Astrocyte (in vitro differentiated cells and primary cell): ENCODE data around the gene HCN1. TPM values are rescaled to one million over a fixed set of nuclear protein-coding genes. Genes with fewer than 3 reads are reported as not detected.

Experiments
- DNase-seq: peaks from one replicate; pipeline ENCODE4 v3.0.0-alpha.2; 2010; ENCODE audit warnings: low read depth
- FAIRE-seq: peaks from 2 replicates; lab custom pipeline; 2011; peaks lifted over from hg19 to GRCh38; lab: Jason Lieb, UNC
- H2AFZ ChIP-seq: 2 replicates; pipeline ENCODE4 v1.6.0; 2012; ENCODE audit warnings: low read depth, low read length, inconsistent platforms
- H3K27ac ChIP-seq: 2 replicates; pipeline ENCODE4 v1.5.1; 2011; ENCODE audit warnings: low read depth, low read length, inconsistent platforms
- H3K27me3 ChIP-seq: 2 replicates; pipeline ENCODE4 v1.6.0; 2011; ENCODE audit warnings: low read length, inconsistent platforms; ENCODE audit not compliant: insufficient read depth
- H3K36me3 ChIP-seq: 2 replicates; pipeline ENCODE4 v1.5.1; 2011; ENCODE audit warnings: low read length, inconsistent platforms; ENCODE audit not compliant: insufficient read depth
- H3K4me1 ChIP-seq: 2 replicates; pipeline ENCODE4 v1.5.1; 2011; ENCODE audit warnings: low read length, inconsistent platforms; ENCODE audit not compliant: insufficient read depth
- H3K4me2 ChIP-seq: 2 replicates; pipeline ENCODE4 v1.6.0; 2012; ENCODE audit warnings: low read length, inconsistent platforms
- H3K4me3 ChIP-seq: 2 replicates; pipeline ENCODE4 v1.5.1; 2011; ENCODE audit warnings: low read depth, mild to moderate bottlenecking, low read length, inconsistent platforms; ENCODE audit not compliant: insufficient read depth
- H3K79me2 ChIP-seq: 2 replicates; pipeline ENCODE4 v1.6.0; 2012; ENCODE audit warnings: mild to moderate bottlenecking, low read length, inconsistent platforms; ENCODE audit not compliant: insufficient read depth
- H3K9ac ChIP-seq: 2 replicates; pipeline ENCODE4 v1.6.0; 2012; ENCODE audit warnings: mild to moderate bottlenecking, low read length, inconsistent platforms
- H3K9me3 ChIP-seq: 2 replicates; pipeline ENCODE4 v1.5.1; 2012; ENCODE audit warnings: low read depth, mild to moderate bottlenecking, low read length, inconsistent platforms; ENCODE audit not compliant: insufficient read depth
- H4K20me1 ChIP-seq: 2 replicates; pipeline ENCODE4 v1.6.0; 2012; ENCODE audit warnings: low read length, inconsistent platforms; ENCODE audit not compliant: insufficient read depth
- H3K27ac Mint-ChIP-seq: one replicate; pipeline ENCODE4 v1.8.0; 2021; ENCODE audit warnings: mild to moderate bottlenecking, mixed read lengths; ENCODE audit not compliant: unreplicated experiment
- H3K27me3 Mint-ChIP-seq: one replicate; pipeline ENCODE4 v1.8.0; 2021; ENCODE audit warnings: low read depth, mixed read lengths; ENCODE audit not compliant: unreplicated experiment
- H3K36me3 Mint-ChIP-seq: one replicate; pipeline ENCODE4 v1.8.0; 2021; ENCODE audit warnings: low read depth, mixed read lengths; ENCODE audit not compliant: unreplicated experiment
- H3K4me1 Mint-ChIP-seq: one replicate; pipeline ENCODE4 v1.8.0; 2021; ENCODE audit warnings: low read depth, mixed read lengths; ENCODE audit not compliant: unreplicated experiment
- H3K4me3 Mint-ChIP-seq: one replicate; pipeline ENCODE4 v1.8.0; 2021; ENCODE audit warnings: mild to moderate bottlenecking, moderate library complexity, mixed read lengths; ENCODE audit not compliant: unreplicated experiment
- H3K9me3 Mint-ChIP-seq: one replicate; pipeline ENCODE4 v1.8.0; 2021; ENCODE audit warnings: mild to moderate bottlenecking, mixed read lengths; ENCODE audit not compliant: unreplicated experiment
- EZH2 ChIP-seq: IDR thresholded peaks from 2 replicates; pipeline ENCODE4 v1.6.1; 2012; ENCODE audit warnings: mild to moderate bottlenecking, low read length, inconsistent platforms; ENCODE audit not compliant: insufficient read depth
- total RNA-seq: library from RNA; stranded (reverse); gene quantifications from 2 replicates; pipeline ENCODE4 v1.2.1, GENCODE V29; 2021
- TF ChIP-seq, protein P1 (sequence below): IDR thresholded peaks from 2 replicates; pipeline ENCODE4 v1.5.1; 2011; ENCODE audit warnings: low read depth, mild to moderate bottlenecking, inconsistent platforms, low read length, moderate library complexity; ENCODE audit not compliant: insufficient read depth

The HCN1 gene
- total RNA-seq, 1 donor from 2014 or later: 0.11 TPM

DNA sequence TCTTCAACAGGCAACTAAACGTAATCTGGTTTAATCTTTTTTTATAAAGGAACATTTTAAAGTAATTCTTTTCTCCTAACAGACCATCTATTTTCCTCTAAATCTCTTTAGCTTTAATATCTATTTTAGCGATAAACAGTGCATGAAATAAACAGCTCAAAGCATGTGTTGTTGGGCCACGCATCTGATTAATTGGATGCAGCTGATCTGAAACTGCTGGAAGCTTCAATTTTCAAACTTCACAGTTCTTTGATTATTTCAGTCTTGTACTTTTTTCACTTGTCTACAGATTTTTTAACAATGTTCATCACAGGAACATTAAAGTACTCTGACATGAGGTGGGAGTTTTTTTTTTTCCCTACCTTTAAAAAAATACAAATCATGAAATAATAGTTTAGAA lies 443.6 kb downstream of the HCN1 start:
- H3K4me1 ChIP-seq: no peaks in the 10 kb centered on the region
- Mint-ChIP-seq H3K27me3 (no peaks in the 10 kb centered on the region), H3K27ac (no peak overlapping the region), H3K4me3 (no peak overlapping the region), H3K36me3 (no peaks in the 10 kb centered on the region), H3K4me1 (peaks cover 6% of the 10 kb centered on the region), H3K9me3 (no peaks in the 10 kb centered on the region)
- H3K4me3 ChIP-seq: no peak overlapping the region
- no peak overlapping the region for H3K9ac ChIP-seq
- no peaks in the 10 kb centered on the region for H3K79me2 ChIP-seq
- no peaks in the 10 kb centered on the region for H4K20me1 ChIP-seq
- DNase-seq (no peak), FAIRE-seq (no peak)
- TF ChIP-seq EZH2: no peak
- TF ChIP-seq, protein P1, sequence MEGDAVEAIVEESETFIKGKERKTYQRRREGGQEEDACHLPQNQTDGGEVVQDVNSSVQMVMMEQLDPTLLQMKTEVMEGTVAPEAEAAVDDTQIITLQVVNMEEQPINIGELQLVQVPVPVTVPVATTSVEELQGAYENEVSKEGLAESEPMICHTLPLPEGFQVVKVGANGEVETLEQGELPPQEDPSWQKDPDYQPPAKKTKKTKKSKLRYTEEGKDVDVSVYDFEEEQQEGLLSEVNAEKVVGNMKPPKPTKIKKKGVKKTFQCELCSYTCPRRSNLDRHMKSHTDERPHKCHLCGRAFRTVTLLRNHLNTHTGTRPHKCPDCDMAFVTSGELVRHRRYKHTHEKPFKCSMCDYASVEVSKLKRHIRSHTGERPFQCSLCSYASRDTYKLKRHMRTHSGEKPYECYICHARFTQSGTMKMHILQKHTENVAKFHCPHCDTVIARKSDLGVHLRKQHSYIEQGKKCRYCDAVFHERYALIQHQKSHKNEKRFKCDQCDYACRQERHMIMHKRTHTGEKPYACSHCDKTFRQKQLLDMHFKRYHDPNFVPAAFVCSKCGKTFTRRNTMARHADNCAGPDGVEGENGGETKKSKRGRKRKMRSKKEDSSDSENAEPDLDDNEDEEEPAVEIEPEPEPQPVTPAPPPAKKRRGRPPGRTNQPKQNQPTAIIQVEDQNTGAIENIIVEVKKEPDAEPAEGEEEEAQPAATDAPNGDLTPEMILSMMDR: no peak
- H3K9me3 ChIP-seq: no peaks in the 10 kb centered on the region
- no peak overlapping the region for H3K4me2 ChIP-seq
- no peak overlapping the region for H2AFZ ChIP-seq
- no peaks in the 10 kb centered on the region for H3K27me3 ChIP-seq
- H3K36me3 ChIP-seq: no peaks in the 10 kb centered on the region
- H3K27ac ChIP-seq: no peak overlapping the region

DNA sequence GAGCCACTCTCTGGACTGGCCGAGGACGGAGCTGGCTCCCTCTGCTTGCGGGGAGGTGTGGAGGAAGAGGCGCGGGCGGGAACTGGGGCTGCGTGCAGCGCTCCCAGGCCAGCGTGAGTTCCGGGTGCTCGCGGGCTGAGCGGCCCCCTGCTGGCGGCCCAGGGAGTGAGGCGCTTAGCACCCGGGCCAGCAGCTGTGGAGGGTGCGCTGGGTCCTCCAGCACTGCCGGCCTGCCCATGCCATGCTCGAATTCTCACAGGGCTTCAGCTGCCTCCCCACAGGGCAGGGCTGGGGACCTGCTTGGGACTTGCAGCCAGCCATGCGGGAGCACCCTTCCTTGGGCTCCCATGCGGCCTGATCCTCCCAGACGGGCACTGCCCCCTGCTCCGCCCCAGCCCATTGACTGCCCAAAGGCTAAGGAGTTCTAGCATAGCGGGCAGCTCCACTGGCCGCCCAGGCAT lies 470.6 kb downstream of the HCN1 start:
- Histone ChIP-seq H3K27me3 (no peaks in the 10 kb centered on the region), H3K4me1 (no peaks in the 10 kb centered on the region), H3K4me3 (no peak overlapping the region), H3K79me2 (no peaks in the 10 kb centered on the region), H2AFZ (no peak overlapping the region), H3K4me2 (no peak overlapping the region), H3K36me3 (no peaks in the 10 kb centered on the region), H3K9me3 (peaks cover 4% of the 10 kb centered on the region), H4K20me1 (no peaks in the 10 kb centered on the region), H3K27ac (no peak overlapping the region), H3K9ac (no peak overlapping the region)
- TF ChIP-seq, protein P1: no peak
- no peak for TF ChIP-seq EZH2
- Mint-ChIP-seq H3K4me1 (no peaks in the 10 kb centered on the region), H3K27ac (no peak overlapping the region), H3K27me3 (no peaks in the 10 kb centered on the region), H3K36me3 (no peaks in the 10 kb centered on the region), H3K4me3 (no peak overlapping the region), H3K9me3 (no peaks in the 10 kb centered on the region)
- DNase-seq: no peak
- FAIRE-seq: no peak

DNA sequence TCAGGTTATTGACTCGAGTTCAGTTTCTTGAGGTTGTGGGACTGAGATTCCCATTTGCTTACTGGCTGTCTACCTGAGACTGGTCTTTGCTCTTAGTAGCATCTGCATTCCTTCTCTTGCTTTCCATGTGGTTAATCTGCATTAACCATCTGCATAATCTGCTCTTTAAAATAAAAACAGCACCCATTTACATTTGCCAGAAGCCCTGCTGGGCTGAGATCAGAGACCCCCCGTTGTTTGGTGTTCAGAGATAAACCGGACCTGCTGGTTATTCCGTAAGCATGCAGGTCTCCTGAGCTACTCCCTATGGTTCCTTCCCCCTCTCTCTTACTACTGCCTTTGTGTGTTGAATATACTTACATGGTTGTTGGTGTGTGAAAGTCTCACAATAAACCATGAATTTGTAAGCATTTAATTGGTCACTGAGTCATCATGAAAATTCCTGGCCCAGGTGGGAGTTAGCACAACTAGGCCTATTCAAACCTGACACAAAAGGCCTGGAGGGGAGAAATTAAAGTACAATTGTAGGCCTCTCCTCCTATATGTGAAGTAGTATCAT lies 490.7 kb downstream of the HCN1 start:
- H2AFZ ChIP-seq: no peak overlapping the region
- Mint-ChIP-seq H3K27me3 (no peaks in the 10 kb centered on the region), H3K4me3 (no peak overlapping the region), H3K36me3 (no peaks in the 10 kb centered on the region), H3K9me3 (peaks cover 2% of the 10 kb centered on the region), H3K27ac (no peak overlapping the region), H3K4me1 (no peaks in the 10 kb centered on the region)
- no peak overlapping the region for H3K4me2 ChIP-seq
- no peaks in the 10 kb centered on the region for H3K4me1 ChIP-seq
- no peak overlapping the region for H3K27ac ChIP-seq
- no peaks in the 10 kb centered on the region for H4K20me1 ChIP-seq
- FAIRE-seq (no peak), DNase-seq (no peak)
- no peak overlapping the region for H3K4me3 ChIP-seq
- no peaks in the 10 kb centered on the region for H3K27me3 ChIP-seq
- H3K9me3 ChIP-seq: no peaks in the 10 kb centered on the region
- TF ChIP-seq, protein P1: no peak
- no peak for TF ChIP-seq EZH2
- no peaks in the 10 kb centered on the region for H3K36me3 ChIP-seq
- no peaks in the 10 kb centered on the region for H3K79me2 ChIP-seq
- H3K9ac ChIP-seq: no peak overlapping the region
